Smooth muscle cell (in vitro differentiated cells): ENCODE results near the gene TMEM272. TPM values are rescaled to one million over a fixed set of nuclear protein-coding genes. Genes with fewer than 3 reads are reported as not detected.

Experiments
- DNase-seq: peaks from one replicate; lab custom pipeline; 2025; ENCODE audit not compliant: unreplicated experiment; lab: John Stamatoyannopoulos, UW
- H2AFZ ChIP-seq: fragments of 200-600 bp; sonication (generic); 2 replicates; pipeline ENCODE4 v1.6.0; 2016; ENCODE audit warnings: antibody characterized with exemption, low read depth, mild to moderate bottlenecking
- H3F3A ChIP-seq: fragments of 200-600 bp; sonication (generic); 2 replicates; pipeline ENCODE4 v1.6.0; 2017; ENCODE audit warnings: antibody characterized with exemption, low read depth
- H3K27ac ChIP-seq: fragments of 200-600 bp; sonication (generic); 2 replicates; pipeline ENCODE4 v1.5.1; 2016; ENCODE audit warnings: low read depth, mild to moderate bottlenecking
- H3K27me3 ChIP-seq: fragments of 200-600 bp; sonication (generic); 2 replicates; pipeline ENCODE4 v1.6.1; 2016; ENCODE audit warnings: low read depth, mild to moderate bottlenecking
- H3K36me3 ChIP-seq: fragments of 200-600 bp; sonication (generic); 2 replicates; pipeline ENCODE4 v1.5.1; 2016; ENCODE audit warnings: low read depth
- H3K4me1 ChIP-seq: fragments of 200-600 bp; sonication (generic); 2 replicates; pipeline ENCODE4 v1.5.1; 2016; ENCODE audit warnings: low read depth
- H3K4me2 ChIP-seq: fragments of 200-600 bp; sonication (generic); 2 replicates; pipeline ENCODE4 v1.6.0; 2016; ENCODE audit warnings: mild to moderate bottlenecking
- H3K4me3 ChIP-seq: fragments of 200-600 bp; sonication (generic); 2 replicates; pipeline ENCODE4 v1.5.1; 2016; ENCODE audit warnings: mild to moderate bottlenecking
- H3K79me2 ChIP-seq: fragments of 200-600 bp; sonication (generic); 2 replicates; pipeline ENCODE4 v1.6.0; 2016; ENCODE audit warnings: low read depth, mild to moderate bottlenecking
- H3K9ac ChIP-seq: fragments of 200-600 bp; sonication (generic); 2 replicates; pipeline ENCODE4 v1.6.0; 2016; ENCODE audit warnings: low read depth
- H3K9me3 ChIP-seq: fragments of 200-600 bp; sonication (generic); replicated peaks from 2 replicates; pipeline ENCODE4 v1.5.1; 2016; ENCODE audit warnings: low read depth
- H4K20me1 ChIP-seq: fragments of 200-600 bp; sonication (generic); 2 replicates; pipeline ENCODE4 v1.6.0; 2016; ENCODE audit warnings: low read depth
- WGBS: methylation state at CpG from one replicate; pipeline ENCODE4 v1.1.7; 2016; ENCODE audit warnings: low lambda C conversion rate; 5-methylcytosine and 5-hydroxymethylcytosine counted together
- polyA plus RNA-seq: library from polyadenylated mRNA; unstranded; fragments of >200 nt; fragmentation: Nextera tagmentation; extraction: Ambion mirVana; gene quantifications from 2 replicates; pipeline ENCODE4 v1.2.1, GENCODE V29; 2016
- total RNA-seq: library from RNA; depleted of rRNA; stranded (reverse); fragments of >200 nt; gene quantifications from 2 replicates; pipeline ENCODE4 v1.2.3, GENCODE V29; 2014
- TF ChIP-seq, protein P1 (sequence below): fragments of 200-600 bp; sonication (generic); IDR thresholded peaks from 2 replicates; pipeline ENCODE4 v1.5.1; 2017; ENCODE audit warnings: borderline replicate concordance, mild to moderate bottlenecking, antibody characterized with exemption; ENCODE audit not compliant: insufficient read depth, poor library complexity, severe bottlenecking

The TMEM272 gene
- total and polyA plus RNA-seq, 2 experiments from 2014 or later, result 0.18 to 0.26 TPM

DNA sequence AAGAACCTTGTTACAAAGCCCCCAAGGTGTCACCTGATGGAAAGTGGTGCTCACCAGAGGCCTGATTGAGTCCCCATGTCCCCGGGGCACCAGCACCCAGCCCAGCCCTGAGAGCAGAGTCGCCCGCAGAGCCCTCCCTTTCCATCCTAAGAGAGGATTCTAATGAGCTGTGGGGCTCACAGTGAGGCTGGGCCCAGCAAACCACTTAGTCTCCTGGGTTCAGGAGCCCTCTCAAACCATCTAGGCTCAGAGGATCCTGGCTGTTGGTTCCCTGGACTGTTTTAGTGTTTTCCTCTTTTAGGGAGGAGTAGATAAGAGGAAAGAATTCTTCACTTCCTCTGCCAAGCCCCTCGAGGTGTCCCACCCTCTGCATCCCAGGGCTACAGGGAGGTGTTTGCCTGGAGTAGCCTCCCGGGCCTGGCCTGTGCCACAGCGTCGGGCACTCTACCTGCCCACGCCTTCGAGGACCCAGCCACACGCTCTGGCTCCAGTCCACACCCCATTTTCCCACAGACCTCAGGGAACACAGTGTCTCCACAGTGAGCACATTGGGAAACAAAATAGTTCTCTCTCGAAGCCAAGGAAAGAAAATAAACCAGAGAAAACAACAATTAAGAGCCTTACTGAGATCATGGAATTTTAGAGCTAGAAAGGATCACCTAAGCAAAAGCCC is 75.4 kb downstream of the TMEM272 start:
- no peak overlapping the region for H2AFZ ChIP-seq
- H3K9ac ChIP-seq, result no peak overlapping the region
- no peaks in the 10 kb centered on the region for H3K79me2 ChIP-seq
- peaks cover 2% of the 10 kb centered on the region for H3K4me1 ChIP-seq
- H3K4me3 ChIP-seq, result no peak overlapping the region
- DNase-seq, result no peak
- TF ChIP-seq, protein P1, sequence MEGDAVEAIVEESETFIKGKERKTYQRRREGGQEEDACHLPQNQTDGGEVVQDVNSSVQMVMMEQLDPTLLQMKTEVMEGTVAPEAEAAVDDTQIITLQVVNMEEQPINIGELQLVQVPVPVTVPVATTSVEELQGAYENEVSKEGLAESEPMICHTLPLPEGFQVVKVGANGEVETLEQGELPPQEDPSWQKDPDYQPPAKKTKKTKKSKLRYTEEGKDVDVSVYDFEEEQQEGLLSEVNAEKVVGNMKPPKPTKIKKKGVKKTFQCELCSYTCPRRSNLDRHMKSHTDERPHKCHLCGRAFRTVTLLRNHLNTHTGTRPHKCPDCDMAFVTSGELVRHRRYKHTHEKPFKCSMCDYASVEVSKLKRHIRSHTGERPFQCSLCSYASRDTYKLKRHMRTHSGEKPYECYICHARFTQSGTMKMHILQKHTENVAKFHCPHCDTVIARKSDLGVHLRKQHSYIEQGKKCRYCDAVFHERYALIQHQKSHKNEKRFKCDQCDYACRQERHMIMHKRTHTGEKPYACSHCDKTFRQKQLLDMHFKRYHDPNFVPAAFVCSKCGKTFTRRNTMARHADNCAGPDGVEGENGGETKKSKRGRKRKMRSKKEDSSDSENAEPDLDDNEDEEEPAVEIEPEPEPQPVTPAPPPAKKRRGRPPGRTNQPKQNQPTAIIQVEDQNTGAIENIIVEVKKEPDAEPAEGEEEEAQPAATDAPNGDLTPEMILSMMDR, result no peak
- H3K27ac ChIP-seq, result no peak overlapping the region
- H3K36me3 ChIP-seq, result no peaks in the 10 kb centered on the region
- no peaks in the 10 kb centered on the region for H4K20me1 ChIP-seq
- no peaks in the 10 kb centered on the region for H3K27me3 ChIP-seq
- WGBS, result 88% methylated on average over 11 of the region's 11 CpGs
- peaks cover 14% of the 10 kb centered on the region for H3F3A ChIP-seq
- no peak overlapping the region for H3K4me2 ChIP-seq
- H3K9me3 ChIP-seq, result no peaks in the 10 kb centered on the region

DNA sequence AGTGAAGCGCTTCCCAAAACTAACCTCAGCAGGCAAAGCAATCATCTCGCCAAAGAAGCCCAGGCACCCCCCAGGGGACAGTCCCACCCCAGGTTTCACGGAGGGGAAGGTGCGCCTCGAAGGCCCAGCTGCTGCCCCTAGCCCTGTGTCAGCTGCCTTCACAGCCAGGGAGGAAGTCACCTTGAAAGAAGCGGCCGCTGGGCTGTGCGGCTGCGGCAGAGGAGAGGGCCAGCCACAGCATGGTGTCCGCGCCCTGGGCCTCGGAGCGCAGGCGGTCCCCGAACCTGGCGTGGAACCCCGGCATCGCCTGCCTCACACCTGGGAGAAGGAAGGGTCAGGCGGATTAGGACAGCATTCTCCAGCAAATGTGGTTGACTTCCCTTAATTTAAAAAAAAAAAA is 76.0 kb downstream of the TMEM272 start:
- no peak overlapping the region for H3K9ac ChIP-seq
- no peak overlapping the region for H2AFZ ChIP-seq
- TF ChIP-seq, protein P1, result no peak
- no peak overlapping the region for H3K4me2 ChIP-seq
- H3K36me3 ChIP-seq, result no peaks in the 10 kb centered on the region
- peaks cover 4% of the 10 kb centered on the region for H3K4me1 ChIP-seq
- H3K27me3 ChIP-seq, result no peaks in the 10 kb centered on the region
- H3F3A ChIP-seq, result peaks cover 14% of the 10 kb centered on the region
- WGBS, result 93% methylated on average over 19 of the region's 19 CpGs
- H3K4me3 ChIP-seq, result no peak overlapping the region
- no peak overlapping the region for H3K27ac ChIP-seq
- DNase-seq, result no peak
- no peaks in the 10 kb centered on the region for H3K9me3 ChIP-seq
- no peaks in the 10 kb centered on the region for H4K20me1 ChIP-seq
- no peaks in the 10 kb centered on the region for H3K79me2 ChIP-seq

DNA sequence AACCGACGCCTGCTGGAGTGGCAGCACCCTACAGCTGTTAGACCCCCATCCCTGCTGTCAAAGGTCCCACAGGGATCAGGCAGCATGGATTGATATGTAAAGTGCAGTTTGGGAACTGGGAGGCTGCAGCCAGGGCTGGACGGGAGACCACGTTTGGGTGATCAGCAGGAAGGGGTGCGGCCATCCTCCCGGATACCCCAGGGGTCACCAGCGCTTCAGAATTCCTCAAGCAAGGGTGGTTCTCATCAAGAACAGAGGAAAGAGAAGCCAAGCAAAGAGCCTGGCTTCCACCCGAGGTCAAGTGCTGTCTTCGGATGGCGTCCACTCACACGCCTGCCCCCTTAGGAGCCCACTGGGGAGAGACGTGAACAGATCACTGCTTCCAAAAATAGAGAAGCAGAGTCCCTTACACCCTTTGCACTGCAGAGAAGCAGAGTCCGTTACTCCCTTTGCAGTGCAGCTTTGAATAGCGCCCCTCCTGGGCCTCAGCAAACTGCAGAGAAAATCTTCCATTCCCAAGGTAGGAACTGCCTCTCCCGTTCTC is 76.5 kb downstream of the TMEM272 start:
- no peaks in the 10 kb centered on the region for H3K36me3 ChIP-seq
- no peak for DNase-seq
- no peak overlapping the region for H3K4me3 ChIP-seq
- H2AFZ ChIP-seq, result no peak overlapping the region
- H3K9ac ChIP-seq, result no peak overlapping the region
- no peaks in the 10 kb centered on the region for H3K79me2 ChIP-seq
- H3K4me1 ChIP-seq, result peaks cover 4% of the 10 kb centered on the region
- H3K27me3 ChIP-seq, result no peaks in the 10 kb centered on the region
- H3K4me2 ChIP-seq, result no peak overlapping the region
- no peak overlapping the region for H3K27ac ChIP-seq
- TF ChIP-seq, protein P1, result no peak
- H3K9me3 ChIP-seq, result no peaks in the 10 kb centered on the region
- peaks cover 14% of the 10 kb centered on the region for H3F3A ChIP-seq
- 85% methylated on average over 15 of the region's 15 CpGs for WGBS
- H4K20me1 ChIP-seq, result no peaks in the 10 kb centered on the region

DNA sequence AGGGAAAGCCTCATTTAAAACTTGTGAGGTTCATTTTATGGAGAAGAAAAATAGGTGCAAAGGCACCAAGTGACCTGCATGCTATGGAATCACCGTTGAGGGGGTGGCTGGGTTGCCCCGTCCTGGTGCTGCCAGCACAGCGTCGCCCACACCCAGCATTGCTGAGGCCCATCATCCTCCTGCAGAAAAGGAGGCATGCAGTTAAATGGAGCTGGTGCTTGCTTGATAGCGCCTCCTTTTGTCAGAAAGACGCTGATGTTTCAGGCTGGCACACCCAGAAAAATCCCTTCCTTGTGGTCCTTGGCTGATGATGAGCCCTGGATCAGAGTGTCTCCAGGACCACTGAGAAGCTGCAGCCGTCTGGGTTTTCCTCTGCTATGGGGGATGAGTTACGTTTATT is 77.9 kb downstream of the TMEM272 start:
- Histone ChIP-seq H3K27me3 (no peaks in the 10 kb centered on the region), H3K27ac (no peak overlapping the region), H3K9ac (no peak overlapping the region), H3F3A (peaks cover 14% of the 10 kb centered on the region), H3K9me3 (no peaks in the 10 kb centered on the region), H3K4me3 (no peak overlapping the region), H3K4me2 (no peak overlapping the region), H3K4me1 (peaks cover 4% of the 10 kb centered on the region), H3K36me3 (no peaks in the 10 kb centered on the region), H4K20me1 (no peaks in the 10 kb centered on the region), H3K79me2 (no peaks in the 10 kb centered on the region), H2AFZ (no peak overlapping the region)
- TF ChIP-seq, protein P1, result no peak
- WGBS, result 80% methylated on average over 8 of the region's 8 CpGs
- no peak for DNase-seq
